H1 (cell line): ENCODE data around the gene FSIP1.

Experiments used
- CTCF ChIP-seq, 3 experiments: IDR thresholded peaks; 1 replicate in 2 of 3; 2 replicates in 1 of 3; pipeline versions ENCODE4 v1.5.1 to v1.6.1; 2011; ENCODE audit warnings: low read length in 3 of 3, mild to moderate bottlenecking in 3 of 3, inconsistent platforms in 2 of 3, low read depth in 1 of 3, moderate library complexity in 1 of 3; ENCODE audit not compliant: insufficient read depth in 1 of 3; ENCODE audit errors: control extremely low read depth in 1 of 3
- POLR2A ChIP-seq, 2 experiments: IDR thresholded peaks; 1 replicate in 1 of 2; 2 replicates in 1 of 2; pipeline ENCODE4 v1.6.1; 2011; ENCODE audit warnings: low read depth in 2 of 2, low read length in 2 of 2, mild to moderate bottlenecking in 2 of 2; ENCODE audit errors: control extremely low read depth in 1 of 2
- RFX5 ChIP-seq: IDR thresholded peaks from 2 replicates; pipeline ENCODE4 v1.6.1; 2011; ENCODE audit warnings: low read depth, low read length, improper control_type of control experiment, borderline replicate concordance

- no peak for TF ChIP-seq POLR2A (IDR thresholded peaks at IDR 0.05; ENCODE audit: control extremely low read depth in 1 of 2, low read depth in 2 of 2, low read length in 2 of 2)
- no peak for TF ChIP-seq CTCF (IDR thresholded peaks at IDR 0.05; ENCODE audit: control extremely low read depth in 1 of 3, insufficient read depth in 1 of 3, low read depth in 1 of 3, low read length in 3 of 3)
- no peak for TF ChIP-seq RFX5
Observed at GRCh38 chr15:39646425-39646824, 136.2 kb downstream of the FSIP1 start.
